B cell (primary cell): ENCODE data around the gene GAREM2. TPM values are rescaled to one million over a fixed set of nuclear protein-coding genes. Genes with fewer than 3 reads are reported as not detected.

ENCODE experiments used
- ATAC-seq: fragments of 200-7000 bp; cut with Tn5 transposase; one replicate; pipeline ENCODE4 v1.10.0; 2021; ENCODE audit warnings: low read depth, mild to moderate bottlenecking, moderate number of reproducible peaks, moderate library complexity
- CTCF ChIA-PET: fragments of 350-600 bp; sonication (Branson Sonifier 250); formaldehyde crosslinking; loops from one replicate; lab custom pipeline; 2021; ENCODE audit warnings: antibody characterized with exemption, inconsistent platforms; lab: Charles Lee
- POLR2A ChIA-PET: fragments of 350-600 bp; sonication (Branson Sonifier 250); formaldehyde crosslinking; loops from one replicate; lab custom pipeline; 2021; ENCODE audit warnings: antibody characterized with exemption; lab: Charles Lee
- DNase-seq: peaks from one replicate; pipeline ENCODE4 v3.0.0; 2013
- H2AFZ ChIP-seq: 2 replicates; pipeline ENCODE4 v1.6.1; 2012; ENCODE audit warnings: mild to moderate bottlenecking, low read depth, low read length; ENCODE audit not compliant: insufficient read depth, poor library complexity, severe bottlenecking
- H3K27ac ChIP-seq, 2 donors: 1 replicate in 1 of 2; 2 replicates in 1 of 2; pipeline ENCODE4 v1.5.1; 2012 to 2013; ENCODE audit warnings: low read length in 2 of 2, mild to moderate bottlenecking in 2 of 2, moderate library complexity in 1 of 2
- H3K27me3 ChIP-seq, 4 experiments: fragments of 200-600 bp in 1 of 4; sonication (generic) in 1 of 4; replicated peaks in 1 of 4; 1 replicate in 2 of 4; 2 replicates in 2 of 4; pipeline versions ENCODE4 v1.6.1 to v1.7.0; 2013 to 2016; ENCODE audit warnings: low read length in 3 of 4, mild to moderate bottlenecking in 2 of 4, mixed read lengths in 1 of 4, moderate library complexity in 1 of 4; ENCODE audit not compliant: insufficient read depth in 4 of 4, control insufficient read depth in 3 of 4; ENCODE audit errors: control extremely low read depth in 1 of 4
- H3K36me3 ChIP-seq, 2 experiments: replicated peaks in 1 of 2; 1 replicate in 1 of 2; 2 replicates in 1 of 2; pipeline versions ENCODE4 v1.6.1 to v1.7.1; 2013; ENCODE audit warnings: low read length in 1 of 2; ENCODE audit not compliant: insufficient read depth in 2 of 2, control insufficient read depth in 1 of 2; ENCODE audit errors: control extremely low read depth in 1 of 2, extremely low read depth in 1 of 2
- H3K4me1 ChIP-seq, 2 donors: fragments of 200-600 bp in 1 of 2; sonication (generic) in 1 of 2; 1 replicate in 1 of 2; 2 replicates in 1 of 2; pipeline versions ENCODE4 v1.5.1 to v1.6.1; 2013 to 2017; ENCODE audit warnings: low read length in 2 of 2; ENCODE audit not compliant: control insufficient read depth in 2 of 2, insufficient read depth in 2 of 2
- H3K4me2 ChIP-seq: replicated peaks from 2 replicates; pipeline ENCODE3; 2012; ENCODE audit warnings: mild to moderate bottlenecking, low read depth, low read length; ENCODE audit not compliant: poor library complexity, severe bottlenecking
- H3K4me3 ChIP-seq, 5 experiments: fragments of 200-600 bp in 1 of 5; sonication (generic) in 1 of 5; 1 replicate in 3 of 5; 2 replicates in 2 of 5; pipeline versions ENCODE4 v1.5.1 to v1.7.0; 2011 to 2016; ENCODE audit warnings: low read length in 4 of 5, mild to moderate bottlenecking in 4 of 5, low read depth in 2 of 5, control low read depth in 1 of 5, moderate library complexity in 1 of 5; ENCODE audit not compliant: insufficient read depth in 1 of 5; ENCODE audit errors: control extremely low read depth in 1 of 5, extremely low read depth in 1 of 5
- H3K79me2 ChIP-seq: fragments of 200-600 bp; sonication (generic); one replicate; pipeline ENCODE4 v1.6.0; 2016; ENCODE audit warnings: low read length; ENCODE audit not compliant: control insufficient read depth, insufficient read depth
- H3K9ac ChIP-seq: fragments of 200-600 bp; sonication (generic); 2 replicates; pipeline ENCODE4 v1.6.1; 2017; ENCODE audit warnings: mild to moderate bottlenecking, low read length, moderate library complexity
- H3K9me3 ChIP-seq, 3 donors: one replicate each; pipeline versions ENCODE4 v1.6.1 to v1.7.1; 2013; ENCODE audit warnings: low read length in 2 of 3; ENCODE audit not compliant: control insufficient read depth in 2 of 3, insufficient read depth in 1 of 3; ENCODE audit errors: control extremely low read depth in 1 of 3
- H4K20me1 ChIP-seq: 2 replicates; pipeline ENCODE4 v1.6.0; 2012; ENCODE audit warnings: mild to moderate bottlenecking, low read length; ENCODE audit not compliant: insufficient read depth, control insufficient read depth, poor library complexity, severe bottlenecking
- H3K27ac Mint-ChIP-seq: one replicate; pipeline ENCODE4 v1.8.0; 2021; ENCODE audit warnings: mixed read lengths
- H3K27me3 Mint-ChIP-seq: one replicate; pipeline ENCODE4 v1.8.0; 2021; ENCODE audit warnings: mixed read lengths
- H3K4me1 Mint-ChIP-seq: one replicate; pipeline ENCODE4 v1.8.0; 2021; ENCODE audit warnings: mixed read lengths
- H3K4me3 Mint-ChIP-seq: one replicate; pipeline ENCODE4 v1.8.0; 2021; ENCODE audit warnings: mixed read lengths
- H3K9me3 Mint-ChIP-seq: one replicate; pipeline ENCODE4 v1.8.0; 2022; ENCODE audit warnings: mixed read lengths; ENCODE audit not compliant: insufficient read depth
- EZH2 ChIP-seq: IDR thresholded peaks from 2 replicates; pipeline ENCODE4 v1.6.1; 2012; ENCODE audit warnings: borderline replicate concordance, low read depth, mild to moderate bottlenecking, moderate library complexity, low read length; ENCODE audit not compliant: insufficient read depth, poor library complexity, severe bottlenecking
- WGBS: methylation state at CpG from one replicate; pipeline ENCODE4 v1.1.5; 2013; ENCODE audit warnings: missing lambda C conversion rate; ENCODE audit not compliant: insufficient coverage; 5-methylcytosine and 5-hydroxymethylcytosine counted together
- intact Hi-C: fragments of 100-400 bp; cut with micrococcal nuclease; formaldehyde crosslinking; loops from one replicate; pipeline ENCODE4 v1.10.0; 2022
- polyA plus RNA-seq: library from polyadenylated mRNA; depleted of rRNA; stranded (reverse); fragments of >200 nt; gene quantifications from 2 replicates; pipeline ENCODE4 v1.2.3, GENCODE V29; 2012
- total RNA-seq, 2 donors: library from RNA; stranded (reverse); fragments of 120-200 nt in 1 of 2; gene quantifications; 1 replicate in 1 of 2; 2 replicates in 1 of 2; pipeline versions ENCODE4 v1.2.3 to v1.2.4, GENCODE V29; 2013 to 2022
- TF ChIP-seq, protein P1 (sequence below): fragments of 200-600 bp; IDR thresholded peaks from one replicate; pipeline ENCODE4 v1.8.0; 2022; ENCODE audit warnings: antibody characterized with exemption, mild to moderate bottlenecking

The GAREM2 gene
- total and polyA plus RNA-seq, 2 donors (not counting 1 experiment from before 2014, with no cell fraction given), result 0.27 to 1.7 TPM

DNA sequence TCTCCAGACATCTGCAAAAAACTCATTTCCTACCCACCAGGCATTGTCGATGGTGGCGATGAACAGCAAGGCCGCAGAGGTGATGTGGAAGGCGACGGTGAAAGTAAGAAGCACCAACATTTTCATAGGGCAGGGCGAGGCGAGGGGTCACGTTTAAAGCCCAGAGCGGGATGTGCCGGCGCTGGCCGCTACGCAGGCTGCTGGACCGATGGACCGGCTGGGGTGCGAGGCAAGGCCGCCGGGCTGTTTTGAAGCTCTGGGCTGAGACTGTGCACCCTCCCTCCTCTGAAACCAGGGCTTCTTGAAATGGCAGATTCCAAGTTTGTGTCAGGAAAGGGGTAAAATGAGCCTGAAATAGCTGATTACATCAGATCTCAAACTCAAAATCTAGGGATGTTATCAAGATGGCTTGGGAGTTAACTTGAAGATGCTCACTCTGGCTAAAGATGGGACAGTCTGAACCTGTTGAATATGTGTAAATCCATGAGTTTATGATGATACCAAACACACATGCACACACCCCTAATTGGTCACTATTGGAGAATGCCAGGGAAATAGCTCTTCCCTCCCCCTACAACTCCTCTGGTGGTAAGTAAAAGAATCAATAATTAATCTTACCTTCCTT lies 31.6 kb upstream of the GAREM2 start:
- ChIA-PET POLR2A (interaction anchor here (0.7 kb wide), 1 partner anchor 144 kb away, joined by 5 read pairs; no protein-coding TSS in a partner anchor), CTCF (no interaction called here)
- DNase-seq (no peak), ATAC-seq (no peak)
- no peaks in the 10 kb centered on the region for H3K4me1 ChIP-seq
- no peak overlapping the region for H3K4me3 ChIP-seq
- no peaks in the 10 kb centered on the region for H4K20me1 ChIP-seq
- intact Hi-C loops, result loop anchor here (10.0 kb wide), 1 partner anchor 536 kb away; no protein-coding TSS in a partner anchor
- Mint-ChIP-seq H3K9me3 (no peaks in the 10 kb centered on the region), H3K4me1 (no peaks in the 10 kb centered on the region), H3K4me3 (no peak overlapping the region), H3K27ac (no peak overlapping the region), H3K27me3 (no peaks in the 10 kb centered on the region)
- H3K79me2 ChIP-seq, result no peaks in the 10 kb centered on the region
- no peaks in the 10 kb centered on the region for H3K9me3 ChIP-seq
- H3K27ac ChIP-seq, result no peak overlapping the region
- no peak for TF ChIP-seq EZH2
- TF ChIP-seq, protein P1, sequence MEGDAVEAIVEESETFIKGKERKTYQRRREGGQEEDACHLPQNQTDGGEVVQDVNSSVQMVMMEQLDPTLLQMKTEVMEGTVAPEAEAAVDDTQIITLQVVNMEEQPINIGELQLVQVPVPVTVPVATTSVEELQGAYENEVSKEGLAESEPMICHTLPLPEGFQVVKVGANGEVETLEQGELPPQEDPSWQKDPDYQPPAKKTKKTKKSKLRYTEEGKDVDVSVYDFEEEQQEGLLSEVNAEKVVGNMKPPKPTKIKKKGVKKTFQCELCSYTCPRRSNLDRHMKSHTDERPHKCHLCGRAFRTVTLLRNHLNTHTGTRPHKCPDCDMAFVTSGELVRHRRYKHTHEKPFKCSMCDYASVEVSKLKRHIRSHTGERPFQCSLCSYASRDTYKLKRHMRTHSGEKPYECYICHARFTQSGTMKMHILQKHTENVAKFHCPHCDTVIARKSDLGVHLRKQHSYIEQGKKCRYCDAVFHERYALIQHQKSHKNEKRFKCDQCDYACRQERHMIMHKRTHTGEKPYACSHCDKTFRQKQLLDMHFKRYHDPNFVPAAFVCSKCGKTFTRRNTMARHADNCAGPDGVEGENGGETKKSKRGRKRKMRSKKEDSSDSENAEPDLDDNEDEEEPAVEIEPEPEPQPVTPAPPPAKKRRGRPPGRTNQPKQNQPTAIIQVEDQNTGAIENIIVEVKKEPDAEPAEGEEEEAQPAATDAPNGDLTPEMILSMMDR, result no peak
- H2AFZ ChIP-seq, result no peak overlapping the region
- no peaks in the 10 kb centered on the region for H3K36me3 ChIP-seq
- no peak overlapping the region for H3K9ac ChIP-seq
- H3K27me3 ChIP-seq, result no peaks in the 10 kb centered on the region
- H3K4me2 ChIP-seq, result no peak overlapping the region
- WGBS, result 98% methylated on average over 9 of the region's 18 CpGs

GRCh38 chr2:26144031-26144430 lies 28.9 kb upstream of the GAREM2 start:
- no peak overlapping the region for H3K4me3 ChIP-seq
- no peaks in the 10 kb centered on the region for H3K9me3 ChIP-seq
- ChIA-PET CTCF (interaction anchor here (0.6 to 4.4 kb wide), 7 partner anchors 56 to 294 kb away, joined by 3 to 40 read pairs (median 6); partner anchors contain the start of gene RAB10), POLR2A (no interaction called here)
- TF ChIP-seq, protein P1, result no peak
- no peak for TF ChIP-seq EZH2
- intact Hi-C loops, result loop anchor here (10.0 kb wide), 1 partner anchor 539 kb away; no protein-coding TSS in a partner anchor
- H4K20me1 ChIP-seq, result no peaks in the 10 kb centered on the region
- Mint-ChIP-seq H3K4me3 (no peak overlapping the region), H3K27ac (no peak overlapping the region), H3K27me3 (peaks cover 3% of the 10 kb centered on the region), H3K9me3 (no peaks in the 10 kb centered on the region), H3K4me1 (no peaks in the 10 kb centered on the region)
- no peak for DNase-seq
- H3K36me3 ChIP-seq, result no peaks in the 10 kb centered on the region
- H2AFZ ChIP-seq, result no peak overlapping the region
- no peak overlapping the region for H3K4me2 ChIP-seq
- no peak overlapping the region for H3K9ac ChIP-seq
- ATAC-seq, result no peak
- WGBS, result 74% methylated on average over 5 of the region's 7 CpGs
- H3K79me2 ChIP-seq, result no peaks in the 10 kb centered on the region
- H3K27ac ChIP-seq, result no peak overlapping the region
- no peaks in the 10 kb centered on the region for H3K27me3 ChIP-seq
- H3K4me1 ChIP-seq, result no peaks in the 10 kb centered on the region
